Heart right ventricle (tissue), 16 donors: ENCODE data around the gene FBLN2. TPM values are rescaled to one million over a fixed set of nuclear protein-coding genes. Genes with fewer than 3 reads are reported as not detected.

Source experiments
- ATAC-seq, 8 donors: fragments of 200-7000 bp; cut with Tn5 transposase; one replicate each; pipeline ENCODE4 v1.9.1; 2020; ENCODE audit warnings: mild to moderate bottlenecking in 8 of 8, moderate library complexity in 8 of 8, moderate number of reproducible peaks in 1 of 8
- DNase-seq, 2 donors: peaks; one replicate each; pipeline ENCODE4 v3.0.0-alpha.2; 2020
- H3K27ac ChIP-seq, 10 donors: fragments of 200-600 bp; sonication (generic) in 2 of 10; one replicate each; pipeline versions ENCODE4 v1.5.0 to v1.8.0; 2020 to 2022; ENCODE audit warnings: mild to moderate bottlenecking in 3 of 10
- H3K27me3 ChIP-seq, 7 donors: fragments of 200-600 bp; one replicate each; pipeline ENCODE4 v1.8.0; 2021 to 2022; ENCODE audit warnings: mild to moderate bottlenecking in 2 of 7
- H3K36me3 ChIP-seq, 9 donors: fragments of 200-600 bp; sonication (generic) in 1 of 9; one replicate each; pipeline versions ENCODE4 v1.5.0 to v1.8.0; 2020 to 2022; ENCODE audit warnings: mild to moderate bottlenecking in 2 of 9
- H3K4me1 ChIP-seq, 9 donors: fragments of 200-600 bp; sonication (generic) in 1 of 9; one replicate each; pipeline versions ENCODE4 v1.5.0 to v1.8.0; 2020 to 2022; ENCODE audit warnings: mild to moderate bottlenecking in 4 of 9
- H3K4me3 ChIP-seq, 10 donors: fragments of 200-600 bp; sonication (generic) in 2 of 10; one replicate each; pipeline versions ENCODE4 v1.5.0 to v1.8.0; 2020 to 2022; ENCODE audit warnings: mild to moderate bottlenecking in 7 of 10, moderate library complexity in 2 of 10
- H3K9me3 ChIP-seq, 11 donors: fragments of 200-600 bp in 10 of 11; sonication (generic) in 2 of 11; one replicate each; pipeline versions ENCODE4 v1.5.0 to v1.8.0; 2013 to 2022; ENCODE audit warnings: mild to moderate bottlenecking in 2 of 11, control low read depth in 1 of 11, moderate library complexity in 1 of 11
- CTCF ChIP-seq, 9 donors: fragments of 200-600 bp; sonication (generic) in 2 of 9; IDR thresholded peaks; one replicate each; pipeline versions ENCODE4 v1.5.0 to v1.8.0; 2021 to 2022; ENCODE audit warnings: antibody characterized with exemption in 9 of 9, mild to moderate bottlenecking in 5 of 9, moderate library complexity in 1 of 9
- WGBS, 2 donors: extraction: QIAGEN DNeasy Blood & Tissue Kit; methylation state at CpG; one replicate each; pipeline ENCODE4 v1.1.7; 2013; ENCODE audit warnings: inconsistent platforms in 1 of 2; 5-methylcytosine and 5-hydroxymethylcytosine counted together
- intact Hi-C, 10 donors: fragments of 100-400 bp; cut with DNase I; formaldehyde crosslinking; loops; one replicate each; pipeline versions ENCODE4 v1.11.1 to v1.14.2; 2022
- polyA plus RNA-seq, 2 donors: library from polyadenylated mRNA; stranded (reverse); fragments of 200-250 nt; gene quantifications; one replicate each; pipeline ENCODE4 v1.2.3, GENCODE V29; 2013
- total RNA-seq, 10 donors: library from RNA; stranded (reverse); fragmentation: NEBNext Ultra II Directional in 3 of 10; extraction: Animal tissue kit (Norgen Biotek cat#: 25700) in 3 of 10; gene quantifications; one replicate each; pipeline versions ENCODE4 v1.2.1 to v1.2.4, GENCODE V29; 2021 to 2023
- donor health status: Arrhythmogenic right ventricular cardiomyopathy.
- donor health status: ischemic (EF 13 %, LVEDD 7.1; RV severe dilation, severe dysfunction).
- donor health status: healthy with polysubstance abuse.
- donor health status: DM: no; HTN: yes; CAD: no.
- donor health status: DM: no; HTN: no; CAD: no.
- donor health status: ischemic (EF 25% LVEDD 6.9; RV normal size, moderate dysfunction).
- donor health status: ischemic (EF 25% LVEDD 5.7; RV mildly dilated, moderate dysfunction).
- donor health status: healthy.
- donor health status: DM: yes; HTN: yes; CAD: no.
- donor health status: Ischemic cardiomyopathy.
- donor health status: ischemic (EF 35%, LVEDD 5.7; RV mildly dilated, moderate dysfunction).
- donor health status: nonischemic (EF 11% LVEDD 7.7; RV severe dilation, severe dysfunction).
- donor health status: DM: yes; HTN: yes; CAD: no.
- donor health status: PGD.
- donor health status: ischemic (EF 29% LVEDD 5.4; RV normal size, mild dysfunction).
- donor health status: nonischemic (EF 23%, LVEDD 6.1; RV moderate dilation, normal function).

The FBLN2 gene
- total and polyA plus RNA-seq, 12 donors, result 20.7 to 78.9 (median 47.0) TPM

- intact Hi-C loops, result loop anchor here in 6 of 10 donors (5.0 to 10.0 kb wide), 5 partner anchors 233 to 813 kb away; partner anchors contain the start of genes CHCHD4 (in 1 of the 6), TMEM43 (in 1 of the 6) and WNT7A (in 1 of the 6)
Observed at GRCh38 chr3:13651775-13652428, 103.0 kb downstream of the FBLN2 start.

GRCh38 chr3:13652728-13653127, 103.8 kb downstream of the FBLN2 start:
- peaks cover 5 to 29% (median 12%) of the 10 kb centered on the region in 9 donors for H3K4me1 ChIP-seq
- DNase-seq, result no peak
- WGBS, 2 donors, result 79 to 92% methylated on average over 4 of the region's 4 CpGs
- ATAC-seq, result no peak
- H3K27me3 ChIP-seq, result peaks cover 0 to 49% (median 18%) of the 10 kb centered on the region in 7 donors
- intact Hi-C loops, result loop anchor here in 6 of 10 donors (5.0 to 10.0 kb wide), 5 partner anchors 232 to 812 kb away; partner anchors contain the start of genes CHCHD4 (in 1 of the 6), TMEM43 (in 1 of the 6) and WNT7A (in 1 of the 6)
- no peak for TF ChIP-seq CTCF (IDR thresholded peaks at IDR 0.05)
- no peaks in the 10 kb centered on the region for H3K9me3 ChIP-seq
- no peak overlapping the region for H3K4me3 ChIP-seq
- no peak overlapping the region for H3K27ac ChIP-seq
- H3K36me3 ChIP-seq, result no peaks in the 10 kb centered on the region

More at GRCh38 chr3:13651775-13652428, 103.0 kb downstream of the FBLN2 start:
- peaks cover 5 to 30% (median 14%) of the 10 kb centered on the region in 9 donors for H3K4me1 ChIP-seq
- H3K27ac ChIP-seq, result no peak overlapping the region
- no peaks in the 10 kb centered on the region for H3K36me3 ChIP-seq
- peaks cover 0 to 48% (median 22%) of the 10 kb centered on the region in 7 donors for H3K27me3 ChIP-seq
- WGBS, 2 donors, result 86 to 87% methylated on average over 12 of the region's 12 CpGs
- DNase-seq (no peak), ATAC-seq (no peak)
- no peak overlapping the region for H3K4me3 ChIP-seq
- no peak for TF ChIP-seq CTCF (IDR thresholded peaks at IDR 0.05)
- no peaks in the 10 kb centered on the region for H3K9me3 ChIP-seq

- H3K4me1 ChIP-seq, result peaks cover 0 to 24% (median 8%) of the 10 kb centered on the region in 9 donors
- intact Hi-C loops, result loop anchor here in 6 of 10 donors (5.0 to 10.0 kb wide), 5 partner anchors 231 to 811 kb away; partner anchors contain the start of genes CHCHD4 (in 1 of the 6), TMEM43 (in 1 of the 6) and WNT7A (in 1 of the 6)
- peaks cover 0 to 48% (median 28%) of the 10 kb centered on the region in 7 donors for H3K27me3 ChIP-seq
- TF ChIP-seq CTCF (IDR thresholded peaks at IDR 0.05), result no peak
- no peaks in the 10 kb centered on the region for H3K36me3 ChIP-seq
- no peak for DNase-seq
- ATAC-seq, result no peak
- 79 to 81% methylated on average over 20 of the region's 20 CpGs for WGBS, 2 donors
- H3K27ac ChIP-seq, result no peak overlapping the region
- no peak overlapping the region for H3K4me3 ChIP-seq
- H3K9me3 ChIP-seq, result no peaks in the 10 kb centered on the region
Observed at GRCh38 chr3:13653631-13654279, 104.8 kb downstream of the FBLN2 start.

GRCh38 chr3:13654330-13655060, 105.6 kb downstream of the FBLN2 start:
- peaks cover 0 to 24% (median 8%) of the 10 kb centered on the region in 9 donors for H3K4me1 ChIP-seq
- peaks cover 0 to 48% (median 36%) of the 10 kb centered on the region in 7 donors for H3K27me3 ChIP-seq
- DNase-seq, result no peak
- H3K36me3 ChIP-seq, result no peaks in the 10 kb centered on the region
- intact Hi-C loops, result loop anchor here (5.0 to 10.0 kb wide), 8 partner anchors 228 to 813 kb away; partner anchors contain the start of genes WNT7A (in 6 of the 10), CHCHD4 (in 1 of the 10) and TMEM43 (in 1 of the 10)
- H3K27ac ChIP-seq, result peak overlapping the region in 1 of 10 donors; percentile 15
- TF ChIP-seq CTCF (IDR thresholded peaks at IDR 0.05), result no peak
- 67 to 75% methylated on average over 15 of the region's 15 CpGs for WGBS, 2 donors
- H3K9me3 ChIP-seq, result no peaks in the 10 kb centered on the region
- ATAC-seq, result no peak
- peak overlapping the region in 8 of 10 donors; percentile 28 to 46 (median 36) for H3K4me3 ChIP-seq
